Measurements from ENCODE around the gene RALGAPA2.

RALGAPA2 gene

GRCh38 chr20:20499439-20499838 lies 213.0 kb downstream of the RALGAPA2 start:
- TF ChIP-seq GLIS3 (CRISPR knock-in tag; IDR thresholded peaks at IDR 0.05) (no peak), CREB5 (CRISPR knock-in tag; IDR thresholded peaks at IDR 0.05; ENCODE audit: low read depth) (no peak), SNAI2 (CRISPR knock-in tag; IDR thresholded peaks at IDR 0.05) (no peak), ZFP30 (CRISPR knock-in tag; IDR thresholded peaks at IDR 0.05) (no peak)
- ATAC-seq = no peak

DNA sequence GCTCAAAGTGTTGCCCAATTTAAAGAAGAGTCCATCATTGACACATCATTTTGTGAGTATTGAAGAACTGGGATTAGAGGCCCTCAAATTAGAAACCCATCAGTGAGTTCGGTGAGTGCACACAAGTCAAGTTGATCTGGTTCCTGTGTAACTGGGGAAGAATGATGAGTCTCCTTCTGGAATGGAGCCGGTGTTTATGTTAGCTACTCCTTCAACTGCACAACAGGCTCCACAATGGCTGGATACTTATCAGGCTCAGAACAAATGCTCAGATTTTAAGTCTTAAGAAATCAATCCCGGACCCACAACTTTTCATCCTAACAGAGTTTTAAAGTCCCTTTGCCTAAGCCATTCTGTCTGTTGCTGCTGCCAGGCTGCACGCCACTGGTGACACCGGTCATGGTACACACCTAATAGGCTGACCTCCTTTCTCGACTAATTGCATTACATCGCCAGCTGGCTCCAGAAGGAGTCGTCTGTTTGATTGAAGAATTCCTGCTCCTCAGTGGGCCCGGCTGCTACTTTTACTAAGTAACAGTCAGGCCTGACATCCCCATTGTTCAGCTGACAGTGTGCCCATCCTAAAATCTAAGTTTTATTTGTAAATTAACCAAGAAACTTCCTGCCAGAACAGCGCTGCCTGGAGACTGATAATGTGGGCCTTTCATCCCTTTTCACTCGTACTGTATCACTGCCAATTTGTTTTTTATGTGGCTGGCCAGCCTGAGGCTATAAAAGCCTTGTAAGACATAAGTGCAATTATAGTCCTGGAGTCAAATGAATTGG lies 214.2 kb downstream of the RALGAPA2 start:
- no peak; the same call in 2 of the 3 replicates for ATAC-seq

DNA sequence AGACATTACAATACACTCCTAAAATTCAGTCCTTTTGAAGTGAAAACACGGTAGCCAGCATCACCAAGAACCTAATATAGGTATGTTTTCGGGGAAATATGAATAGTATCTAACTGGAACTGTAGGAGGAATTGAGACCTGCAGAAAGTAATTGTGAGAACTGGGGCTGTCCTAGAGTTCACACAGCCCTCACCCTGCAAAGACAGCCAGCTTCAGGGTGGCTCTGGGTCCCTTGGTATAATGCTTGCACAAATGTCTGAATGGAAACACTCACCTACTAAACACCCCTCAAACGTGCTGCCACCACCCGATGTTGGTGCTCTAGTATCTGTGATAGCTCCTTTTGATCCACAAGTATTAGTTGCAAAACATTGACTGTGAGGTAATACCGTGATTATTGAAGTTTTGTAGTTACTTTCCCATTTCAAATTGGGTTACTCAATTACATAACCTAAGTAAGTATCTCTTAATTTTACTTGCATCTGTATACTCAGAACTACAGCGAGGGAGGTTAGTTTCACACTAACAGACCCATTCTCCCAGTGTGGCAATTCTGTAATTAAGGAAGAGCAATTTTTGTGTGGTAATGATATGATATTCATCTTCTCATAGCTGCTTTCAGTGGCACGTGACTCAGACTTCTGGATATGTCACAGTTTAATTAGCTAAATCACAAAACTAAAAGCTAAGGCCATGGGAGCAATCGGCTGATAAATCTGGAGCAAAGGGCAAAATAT lies 215.0 kb downstream of the RALGAPA2 start:
- no peak for ATAC-seq
- TF ChIP-seq POU6F1 (CRISPR knock-in tag; IDR thresholded peaks at IDR 0.05; ENCODE audit: borderline replicate concordance, low read depth) = no peak
- TF ChIP-seq ESRRG (CRISPR knock-in tag; IDR thresholded peaks at IDR 0.05) = no peak
- no peak for TF ChIP-seq TCF4 (CRISPR knock-in tag; IDR thresholded peaks at IDR 0.05; ENCODE audit: borderline replicate concordance)
- TF ChIP-seq ZNF565 (CRISPR knock-in tag; conservative IDR thresholded peaks at IDR 0.05; ENCODE audit: low read depth) = no peak
- TF ChIP-seq, protein P1, sequence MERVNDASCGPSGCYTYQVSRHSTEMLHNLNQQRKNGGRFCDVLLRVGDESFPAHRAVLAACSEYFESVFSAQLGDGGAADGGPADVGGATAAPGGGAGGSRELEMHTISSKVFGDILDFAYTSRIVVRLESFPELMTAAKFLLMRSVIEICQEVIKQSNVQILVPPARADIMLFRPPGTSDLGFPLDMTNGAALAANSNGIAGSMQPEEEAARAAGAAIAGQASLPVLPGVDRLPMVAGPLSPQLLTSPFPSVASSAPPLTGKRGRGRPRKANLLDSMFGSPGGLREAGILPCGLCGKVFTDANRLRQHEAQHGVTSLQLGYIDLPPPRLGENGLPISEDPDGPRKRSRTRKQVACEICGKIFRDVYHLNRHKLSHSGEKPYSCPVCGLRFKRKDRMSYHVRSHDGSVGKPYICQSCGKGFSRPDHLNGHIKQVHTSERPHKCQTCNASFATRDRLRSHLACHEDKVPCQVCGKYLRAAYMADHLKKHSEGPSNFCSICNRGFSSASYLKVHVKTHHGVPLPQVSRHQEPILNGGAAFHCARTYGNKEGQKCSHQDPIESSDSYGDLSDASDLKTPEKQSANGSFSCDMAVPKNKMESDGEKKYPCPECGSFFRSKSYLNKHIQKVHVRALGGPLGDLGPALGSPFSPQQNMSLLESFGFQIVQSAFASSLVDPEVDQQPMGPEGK (CRISPR knock-in tag; IDR thresholded peaks at IDR 0.05; ENCODE audit: borderline replicate concordance) = no peak
- no peak for TF ChIP-seq ZC3H10 (CRISPR knock-in tag; IDR thresholded peaks at IDR 0.05)
- TF ChIP-seq ZFP3 (CRISPR knock-in tag; IDR thresholded peaks at IDR 0.05) = no peak
- no peak for TF ChIP-seq PPARA (CRISPR knock-in tag; IDR thresholded peaks at IDR 0.05; ENCODE audit: borderline replicate concordance)

More for the DNA sequence above, 214.2 kb downstream of the RALGAPA2 start:
- no peak for TF ChIP-seq CSDC2 (CRISPR knock-in tag; IDR thresholded peaks at IDR 0.05)
- no peak for TF ChIP-seq ZFP3 (CRISPR knock-in tag; IDR thresholded peaks at IDR 0.05)
- TF ChIP-seq TOX (CRISPR knock-in tag; IDR thresholded peaks at IDR 0.05; ENCODE audit: borderline replicate concordance) = no peak
- TF ChIP-seq TSHZ2 (CRISPR knock-in tag; IDR thresholded peaks at IDR 0.05) = no peak
- no peak for TF ChIP-seq ZC3H10 (CRISPR knock-in tag; IDR thresholded peaks at IDR 0.05)

- no peak for ATAC-seq
- TF ChIP-seq ZNF8 (CRISPR knock-in tag; IDR thresholded peaks at IDR 0.05) = no peak
- no peak for TF ChIP-seq ISL1 (CRISPR knock-in tag; IDR thresholded peaks at IDR 0.05)
- TF ChIP-seq RARB (CRISPR knock-in tag; IDR thresholded peaks at IDR 0.05) = no peak
- no peak for TF ChIP-seq ZNF565 (CRISPR knock-in tag; conservative IDR thresholded peaks at IDR 0.05; ENCODE audit: low read depth)
- TF ChIP-seq OSR1 (CRISPR knock-in tag; IDR thresholded peaks at IDR 0.05) = no peak
- no peak for TF ChIP-seq ARNTL (CRISPR knock-in tag; IDR thresholded peaks at IDR 0.05; ENCODE audit: borderline replicate concordance, low read depth)
- TF ChIP-seq ZFP3 (CRISPR knock-in tag; IDR thresholded peaks at IDR 0.05) = no peak
- TF ChIP-seq ZNF70 (CRISPR knock-in tag; IDR thresholded peaks at IDR 0.05) = no peak
- no peak for TF ChIP-seq POU6F1 (CRISPR knock-in tag; IDR thresholded peaks at IDR 0.05; ENCODE audit: borderline replicate concordance, low read depth)
- TF ChIP-seq ESRRG (CRISPR knock-in tag; IDR thresholded peaks at IDR 0.05) = no peak
- no peak for TF ChIP-seq BACH2 (CRISPR knock-in tag; IDR thresholded peaks at IDR 0.05; ENCODE audit: borderline replicate concordance)
- TF ChIP-seq, protein P1 (CRISPR knock-in tag; IDR thresholded peaks at IDR 0.05; ENCODE audit: borderline replicate concordance) = no peak
- TF ChIP-seq TOX (CRISPR knock-in tag; IDR thresholded peaks at IDR 0.05; ENCODE audit: borderline replicate concordance) = no peak
These were observed 216.5 kb downstream of the RALGAPA2 start for GRCh38 chr20:20495729-20496503.
